Fibroblast of mammary gland (primary cell): ENCODE measurements around the gene GASK1B.

Experiments used
- DNase-seq: peaks from one replicate; pipeline ENCODE4 v3.0.0-alpha.2; 2010; ENCODE audit warnings: low read depth
- H3K4me3 ChIP-seq: 2 replicates; pipeline ENCODE4 v1.5.1; 2011; ENCODE audit warnings: low read depth, mild to moderate bottlenecking, low read length, moderate library complexity; ENCODE audit not compliant: control insufficient read depth
- TF ChIP-seq, protein P1 (sequence below): conservative IDR thresholded peaks from 2 replicates; pipeline ENCODE4 v1.5.1; 2011; ENCODE audit warnings: low read depth, low read length, inconsistent platforms; ENCODE audit not compliant: control insufficient read depth, insufficient read depth

Gene GASK1B

GRCh38 chr4:158163941-158164767, 8.7 kb downstream of the GASK1B start:
- TF ChIP-seq, protein P1, sequence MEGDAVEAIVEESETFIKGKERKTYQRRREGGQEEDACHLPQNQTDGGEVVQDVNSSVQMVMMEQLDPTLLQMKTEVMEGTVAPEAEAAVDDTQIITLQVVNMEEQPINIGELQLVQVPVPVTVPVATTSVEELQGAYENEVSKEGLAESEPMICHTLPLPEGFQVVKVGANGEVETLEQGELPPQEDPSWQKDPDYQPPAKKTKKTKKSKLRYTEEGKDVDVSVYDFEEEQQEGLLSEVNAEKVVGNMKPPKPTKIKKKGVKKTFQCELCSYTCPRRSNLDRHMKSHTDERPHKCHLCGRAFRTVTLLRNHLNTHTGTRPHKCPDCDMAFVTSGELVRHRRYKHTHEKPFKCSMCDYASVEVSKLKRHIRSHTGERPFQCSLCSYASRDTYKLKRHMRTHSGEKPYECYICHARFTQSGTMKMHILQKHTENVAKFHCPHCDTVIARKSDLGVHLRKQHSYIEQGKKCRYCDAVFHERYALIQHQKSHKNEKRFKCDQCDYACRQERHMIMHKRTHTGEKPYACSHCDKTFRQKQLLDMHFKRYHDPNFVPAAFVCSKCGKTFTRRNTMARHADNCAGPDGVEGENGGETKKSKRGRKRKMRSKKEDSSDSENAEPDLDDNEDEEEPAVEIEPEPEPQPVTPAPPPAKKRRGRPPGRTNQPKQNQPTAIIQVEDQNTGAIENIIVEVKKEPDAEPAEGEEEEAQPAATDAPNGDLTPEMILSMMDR, result no peak
- DNase-seq, result peak; percentile 28
- H3K4me3 ChIP-seq, result no peak overlapping the region

- peak; percentile 36 for DNase-seq
- H3K4me3 ChIP-seq, result no peak overlapping the region
- TF ChIP-seq, protein P1, result no peak
Measured at GRCh38 chr4:158162631-158163030, 10.2 kb downstream of the GASK1B start.

DNA sequence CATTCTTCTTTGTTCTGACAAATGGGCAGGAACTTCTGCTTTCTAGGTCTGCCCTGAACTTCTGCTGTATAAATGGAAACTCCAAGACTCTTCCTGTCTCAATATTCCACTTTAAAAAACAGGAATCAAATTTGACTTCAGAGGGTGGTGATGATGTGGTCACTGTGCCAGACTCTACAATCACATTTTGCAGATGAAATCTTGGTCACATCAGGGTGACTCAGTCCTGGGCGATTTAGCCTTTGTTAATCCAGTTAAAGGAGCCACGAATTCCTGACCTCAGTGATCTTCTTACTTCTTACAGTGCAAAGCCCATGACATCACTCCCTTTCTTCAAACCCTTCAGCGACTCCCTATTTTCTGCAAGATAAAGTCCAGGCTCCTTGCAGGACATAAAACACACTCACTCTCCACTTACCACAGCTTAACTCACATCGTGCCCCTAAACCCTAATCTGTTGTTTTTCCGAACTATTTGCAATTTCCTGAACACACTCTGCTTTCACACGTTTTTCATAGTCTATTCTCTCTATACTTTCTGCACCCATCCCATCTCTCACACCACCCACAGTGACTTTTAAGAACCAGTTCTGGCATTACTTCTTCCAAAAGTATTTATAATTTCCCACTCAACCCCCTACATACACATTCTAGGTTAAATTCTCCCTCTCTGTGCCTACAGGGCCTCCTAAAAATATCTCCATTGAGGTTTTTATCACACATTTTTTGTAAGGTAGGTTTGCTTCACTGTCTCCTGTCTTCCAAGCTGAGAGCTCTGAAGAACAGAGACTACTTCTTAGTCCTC, 11.1 kb downstream of the GASK1B start:
- no peak overlapping the region for H3K4me3 ChIP-seq
- peak; percentile 90 for DNase-seq
- TF ChIP-seq, protein P1, result no peak

DNA sequence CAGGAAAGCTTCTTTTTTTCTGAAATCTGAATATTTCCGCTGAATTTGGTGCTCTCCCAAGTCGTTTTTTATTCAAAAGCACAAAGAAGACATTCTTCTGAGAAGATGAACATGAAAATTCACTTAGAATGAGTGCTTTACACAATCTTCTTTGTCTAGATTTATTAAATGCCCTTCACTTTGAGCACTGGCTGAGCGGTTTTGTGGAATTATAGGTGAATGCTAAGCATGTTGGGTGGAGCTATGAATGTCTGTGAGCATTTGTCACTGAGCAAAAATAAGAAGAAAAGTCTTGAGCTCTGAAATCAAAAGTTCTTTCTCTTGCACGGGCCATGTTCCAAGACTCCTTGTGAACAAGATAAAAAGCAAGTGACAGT, 13.1 kb downstream of the GASK1B start:
- no peak overlapping the region for H3K4me3 ChIP-seq
- DNase-seq, result no peak
- TF ChIP-seq, protein P1, result no peak

DNA sequence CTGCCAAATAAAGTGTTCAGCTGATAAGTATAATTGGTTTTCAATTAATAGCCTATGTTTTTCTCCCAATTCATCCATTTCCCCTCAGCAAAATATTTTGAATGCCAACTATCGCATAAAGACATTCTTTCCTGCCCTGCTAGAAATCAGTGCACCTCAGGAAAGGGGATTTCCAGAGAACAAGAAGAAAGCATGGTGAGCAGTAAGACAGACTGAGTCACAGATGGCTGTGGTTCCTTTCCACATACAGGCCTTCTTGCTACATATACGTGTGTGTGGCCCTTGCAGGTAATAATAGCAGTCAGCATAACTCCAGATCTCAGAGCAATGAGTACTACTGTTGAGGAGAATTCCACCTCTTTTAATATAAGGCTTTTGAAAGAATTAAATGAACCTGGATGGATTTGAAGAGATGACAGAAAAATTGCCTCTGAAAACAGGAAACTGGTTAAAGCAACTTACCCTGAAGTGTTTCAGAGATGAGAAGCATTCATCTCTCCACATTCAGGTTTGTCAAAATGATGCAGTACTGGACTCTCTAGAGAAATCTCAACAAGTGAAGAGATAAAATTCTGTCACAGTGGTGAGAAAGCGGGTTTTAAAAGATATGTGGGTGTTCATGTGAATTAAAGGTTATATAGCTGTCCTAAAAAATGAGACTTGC, 13.6 kb downstream of the GASK1B start:
- TF ChIP-seq, protein P1, result no peak
- H3K4me3 ChIP-seq, result no peak overlapping the region
- peak; percentile 72 for DNase-seq

DNA sequence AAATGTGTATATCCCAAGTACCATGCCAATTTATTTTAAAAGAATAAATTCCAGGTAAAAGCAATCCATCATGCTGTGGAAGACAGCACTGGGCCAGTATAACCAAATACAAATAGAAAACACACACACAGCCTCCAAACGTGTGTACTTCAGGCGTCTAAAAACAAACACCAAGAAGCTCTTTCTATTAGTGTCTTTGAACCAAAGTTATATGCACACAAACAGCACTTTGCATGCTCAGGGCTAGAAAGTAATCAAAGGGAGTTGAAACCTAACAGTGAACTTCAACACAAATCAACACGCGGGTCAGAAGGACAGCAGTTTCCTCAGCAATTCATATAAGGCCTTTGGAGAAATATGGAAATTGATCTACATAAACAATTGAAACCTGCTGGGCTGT, 15.4 kb downstream of the GASK1B start:
- TF ChIP-seq, protein P1, result no peak
- H3K4me3 ChIP-seq, result no peak overlapping the region
- no peak for DNase-seq
